Uterus (tissue), 4 donors: ENCODE measurements around the gene PLXDC2. TPM values are rescaled to one million over a fixed set of nuclear protein-coding genes. Genes with fewer than 3 reads are reported as not detected.

Experiments used
- DNase-seq, 2 donors: peaks; one replicate each; pipeline ENCODE4 v3.0.0-alpha.2; 2019 to 2020
- H3K27ac ChIP-seq, 2 donors: fragments of 200-600 bp; sonication (generic); 1 replicate in 1 of 2; 2 replicates in 1 of 2; pipeline ENCODE4 v1.5.1; 2016 to 2018
- H3K27me3 ChIP-seq, 2 donors: fragments of 200-600 bp; sonication (generic); one replicate each; pipeline ENCODE4 v1.5.1; 2018 to 2019; ENCODE audit warnings: control low read depth in 1 of 2
- H3K36me3 ChIP-seq, 2 donors: fragments of 200-600 bp; sonication (generic); one replicate each; pipeline ENCODE4 v1.5.1; 2019; ENCODE audit warnings: control low read depth in 1 of 2
- H3K4me1 ChIP-seq, 2 donors: fragments of 200-600 bp; sonication (generic); one replicate each; pipeline ENCODE4 v1.5.1; 2018 to 2019; ENCODE audit warnings: control low read depth in 1 of 2
- H3K4me3 ChIP-seq, 2 donors: fragments of 200-600 bp; sonication (generic); 1 replicate in 1 of 2; 2 replicates in 1 of 2; pipeline ENCODE4 v1.5.1; 2018 to 2019; ENCODE audit warnings: mild to moderate bottlenecking in 1 of 2
- H3K9me3 ChIP-seq, 2 donors: fragments of 200-600 bp; sonication (generic); one replicate each; pipeline ENCODE4 v1.5.1; 2019; ENCODE audit warnings: control low read depth in 1 of 2
- CTCF ChIP-seq, 4 experiments: fragments of 200-600 bp in 2 of 4; fragments of 450-650 bp in 2 of 4; sonication (generic) in 2 of 4; IDR thresholded peaks; one replicate each; pipeline ENCODE4 v1.5.1; 2016 to 2019; ENCODE audit warnings: antibody characterized with exemption in 4 of 4, mild to moderate bottlenecking in 2 of 4, moderate library complexity in 1 of 4
- POLR2A ChIP-seq, 2 donors: fragments of 450-650 bp; IDR thresholded peaks; one replicate each; pipeline ENCODE4 v1.6.1; 2016; ENCODE audit warnings: antibody characterized with exemption in 2 of 2, mild to moderate bottlenecking in 1 of 2, moderate library complexity in 1 of 2
- intact Hi-C: fragments of 100-400 bp; cut with DNase I; formaldehyde crosslinking; loops from one replicate; pipeline ENCODE4 v1.15.1; 2023; ENCODE audit warnings: low total_unique reads
- total RNA-seq, 4 donors: library from RNA; depleted of rRNA in 3 of 4; stranded (reverse); fragments of >200 nt in 3 of 4; gene quantifications; one replicate each; pipeline versions ENCODE4 v1.1.0 to v1.2.4, GENCODE V29; 2014 to 2023
- donor health status: DM: yes; HTN: yes; CAD: no.

Gene PLXDC2
- total RNA-seq, 4 donors from 2014 or later: 39.4 to 59.2 (median 52.2) TPM

- H3K4me3 ChIP-seq: no peak overlapping the region
- H3K4me1 ChIP-seq: no peaks in the 10 kb centered on the region
- TF ChIP-seq CTCF (IDR thresholded peaks at IDR 0.05): no peak
- TF ChIP-seq POLR2A (IDR thresholded peaks at IDR 0.05): no peak
- H3K9me3 ChIP-seq: no peaks in the 10 kb centered on the region
- H3K36me3 ChIP-seq: no peaks in the 10 kb centered on the region
- intact Hi-C loops: no loop called here
- DNase-seq: no peak
- no peak overlapping the region for H3K27ac ChIP-seq
- H3K27me3 ChIP-seq: no peaks in the 10 kb centered on the region
These were observed 299.7 kb downstream of the PLXDC2 start for GRCh38 chr10:20115894-20116293.

DNA sequence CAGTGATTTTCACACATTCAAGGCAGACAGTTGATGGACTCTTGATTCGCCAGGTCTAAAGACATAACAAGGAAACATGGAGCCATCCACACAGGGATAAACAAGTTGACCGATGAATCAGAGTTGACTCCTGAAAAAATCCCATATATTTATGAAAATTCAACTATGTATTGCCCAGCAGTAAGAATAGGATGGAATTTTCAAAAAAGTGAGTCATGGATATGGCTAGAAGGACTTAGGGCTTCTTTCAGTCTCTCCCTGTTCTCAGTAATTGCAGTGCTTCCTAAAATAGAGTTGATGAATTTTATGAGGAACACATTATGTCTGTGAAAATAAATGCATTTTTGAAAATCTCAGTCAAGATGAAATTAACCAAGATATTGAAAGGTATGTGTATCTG is 301.2 kb downstream of the PLXDC2 start:
- H3K4me3 ChIP-seq: no peak overlapping the region
- no peaks in the 10 kb centered on the region for H3K4me1 ChIP-seq
- TF ChIP-seq POLR2A (IDR thresholded peaks at IDR 0.05) (no peak), CTCF (IDR thresholded peaks at IDR 0.05) (no peak)
- intact Hi-C loops: no loop called here
- H3K27me3 ChIP-seq: no peaks in the 10 kb centered on the region
- no peaks in the 10 kb centered on the region for H3K36me3 ChIP-seq
- DNase-seq: no peak
- H3K9me3 ChIP-seq: no peaks in the 10 kb centered on the region
- no peak overlapping the region for H3K27ac ChIP-seq

DNA sequence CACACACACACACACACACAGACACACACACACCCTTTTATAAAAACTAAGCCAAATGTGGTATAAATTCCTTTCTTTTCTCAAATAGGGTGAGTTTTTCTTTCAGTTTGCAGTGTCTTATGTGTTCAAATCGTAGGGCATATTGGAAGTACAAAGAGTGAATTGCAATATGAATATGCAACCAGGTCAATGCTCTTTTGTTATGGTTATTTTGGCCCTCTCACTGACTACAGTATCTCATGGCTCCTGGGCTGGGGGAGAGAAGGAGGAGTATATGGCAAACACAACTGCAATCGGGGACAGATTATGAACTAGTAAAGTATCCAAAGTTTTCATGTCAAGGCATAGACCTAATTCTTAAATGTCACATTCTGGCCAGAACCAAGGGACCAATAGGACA is 301.9 kb downstream of the PLXDC2 start:
- Histone ChIP-seq H3K27ac (no peak overlapping the region), H3K9me3 (no peaks in the 10 kb centered on the region), H3K4me3 (no peak overlapping the region), H3K4me1 (no peaks in the 10 kb centered on the region), H3K36me3 (no peaks in the 10 kb centered on the region), H3K27me3 (no peaks in the 10 kb centered on the region)
- DNase-seq: no peak
- TF ChIP-seq POLR2A (IDR thresholded peaks at IDR 0.05) (no peak), CTCF (IDR thresholded peaks at IDR 0.05) (no peak)
- intact Hi-C loops: no loop called here

- Histone ChIP-seq H3K4me1 (no peaks in the 10 kb centered on the region), H3K9me3 (peaks cover 3 to 5% of the 10 kb centered on the region in 2 donors), H3K27me3 (no peaks in the 10 kb centered on the region), H3K4me3 (no peak overlapping the region), H3K36me3 (no peaks in the 10 kb centered on the region), H3K27ac (no peak overlapping the region)
- TF ChIP-seq CTCF (IDR thresholded peaks at IDR 0.05): no peak
- TF ChIP-seq POLR2A (IDR thresholded peaks at IDR 0.05): no peak
- intact Hi-C loops: no loop called here
- DNase-seq: no peak
These were observed 312.6 kb downstream of the PLXDC2 start for GRCh38 chr10:20128811-20129210.

- intact Hi-C loops: no loop called here
- TF ChIP-seq POLR2A (IDR thresholded peaks at IDR 0.05) (no peak), CTCF (IDR thresholded peaks at IDR 0.05) (no peak)
- no peaks in the 10 kb centered on the region for H3K27me3 ChIP-seq
- H3K4me3 ChIP-seq: no peak overlapping the region
- no peak for DNase-seq
- H3K4me1 ChIP-seq: no peaks in the 10 kb centered on the region
- H3K27ac ChIP-seq: no peak overlapping the region
- no peaks in the 10 kb centered on the region for H3K36me3 ChIP-seq
- H3K9me3 ChIP-seq: peaks cover 3 to 13% of the 10 kb centered on the region in 2 donors
These were observed 316.6 kb downstream of the PLXDC2 start for GRCh38 chr10:20132816-20133215.
